Sigmoid colon (tissue), 7 donors: ENCODE measurements around the gene ZBTB24. TPM values are rescaled to one million over a fixed set of nuclear protein-coding genes. Genes with fewer than 3 reads are reported as not detected.

Source experiments
- DNase-seq: peaks from one replicate; pipeline ENCODE4 v3.0.0-alpha.2; 2019
- H3K27ac ChIP-seq, 4 donors: fragments of 200-600 bp; sonication (generic); one replicate each; pipeline ENCODE4 v1.5.1; 2016 to 2019; ENCODE audit warnings: mild to moderate bottlenecking in 1 of 4
- H3K27me3 ChIP-seq, 3 donors: fragments of 200-600 bp; sonication (generic); one replicate each; pipeline ENCODE4 v1.5.1; 2019; ENCODE audit warnings: mild to moderate bottlenecking in 1 of 3
- H3K36me3 ChIP-seq, 4 donors: fragments of 200-600 bp; sonication (generic); one replicate each; pipeline ENCODE4 v1.5.1; 2016 to 2019
- H3K4me1 ChIP-seq, 4 donors: fragments of 200-600 bp; sonication (generic); one replicate each; pipeline ENCODE4 v1.5.1; 2017 to 2019
- H3K4me3 ChIP-seq, 4 donors: fragments of 200-600 bp; sonication (generic); one replicate each; pipeline ENCODE4 v1.5.1; 2017 to 2019; ENCODE audit warnings: mild to moderate bottlenecking in 2 of 4, moderate library complexity in 1 of 4
- H3K9me3 ChIP-seq, 4 donors: fragments of 200-600 bp in 3 of 4; sonication (generic) in 3 of 4; one replicate each; pipeline versions ENCODE4 v1.5.1 to v1.6.1; 2013 to 2019
- CTCF ChIP-seq, 4 experiments: fragments of 450-650 bp in 3 of 4; fragments of 200-600 bp in 1 of 4; IDR thresholded peaks; one replicate each; pipeline ENCODE4 v1.5.1; 2016 to 2019; ENCODE audit warnings: antibody characterized with exemption in 4 of 4, mild to moderate bottlenecking in 3 of 4, moderate library complexity in 2 of 4
- EP300 ChIP-seq, 4 donors: sonication (generic); formaldehyde crosslinking; IDR thresholded peaks; one replicate each; pipeline ENCODE4 v1.6.1; 2017; ENCODE audit warnings: antibody characterized with exemption in 4 of 4
- POLR2A ChIP-seq, 2 donors: fragments of 450-650 bp; IDR thresholded peaks; one replicate each; pipeline ENCODE4 v1.6.1; 2016; ENCODE audit warnings: antibody characterized with exemption in 2 of 2, mild to moderate bottlenecking in 2 of 2, moderate library complexity in 2 of 2
- POLR2AphosphoS5 ChIP-seq, 4 donors: sonication (generic); formaldehyde crosslinking; IDR thresholded peaks; one replicate each; pipeline ENCODE4 v1.6.1; 2017; ENCODE audit warnings: antibody characterized with exemption in 4 of 4
- WGBS, 2 donors: extraction: QIAGEN DNeasy Blood & Tissue Kit; methylation state at CpG; one replicate each; pipeline ENCODE4 v1.1.7; 2013; 5-methylcytosine and 5-hydroxymethylcytosine counted together
- intact Hi-C: fragments of 100-400 bp; cut with DNase I; formaldehyde crosslinking; loops from one replicate; pipeline ENCODE4 v1.15.1; 2023
- polyA plus RNA-seq, 3 donors: library from polyadenylated mRNA; stranded (reverse); fragments of 200-250 nt; gene quantifications; one replicate each; pipeline ENCODE4 v1.2.3, GENCODE V29; 2013
- total RNA-seq, 4 donors: library from RNA; depleted of rRNA; stranded (reverse); fragments of >200 nt; gene quantifications; one replicate each; pipeline ENCODE4 v1.1.0, GENCODE V29; 2016
- donor health status: healthy with polysubstance abuse.
- donor health status: Bipolar disorder and iron deficiency.
- donor health status: healthy.

ZBTB24 gene
- total and polyA plus RNA-seq, 7 donors, result 2.1 to 8.2 (median 5.1) TPM

GRCh38 chr6:109440331-109441068 lies 42.5 kb downstream of the ZBTB24 start, which contains the start of the genes PPIL6 and SMPD2:
TSS of gene PPIL6 (minus strand) at chr6:109440628. CDS start at chr6:109440590, 38 bp downstream.
TSS of gene SMPD2 (plus strand) at chr6:109440724. CDS start at chr6:109441122, 398 bp downstream.
- TF ChIP-seq EP300 (IDR thresholded peaks at IDR 0.05) (no peak), POLR2AphosphoS5 (IDR thresholded peaks at IDR 0.05) (peak in 3 of 4 donors; percentile 12 to 59 (median 53)), CTCF (IDR thresholded peaks at IDR 0.05) (peak in 1 of 4 experiments; percentile 34)
- peak within 1 kb of the TSS; percentile 82 to 90 (median 84) for H3K27ac ChIP-seq
- 0% methylated on average over 102 of the region's 102 CpGs for whole genome bisulfite sequencing, 2 donors
- DNase-seq, result peak; percentile 95
- no peaks in the 10 kb centered on the region for H3K27me3 ChIP-seq
- H3K4me3 ChIP-seq, result peak within 1 kb of the TSS; percentile 83 to 89 (median 86)
- intact Hi-C loops, result loop anchor here (1.0 to 2.0 kb wide), 3 partner anchors 14 to 57 kb away; partner anchors contain the start of genes MICAL1 and ZBTB24
- peaks cover 0 to 19% (median 3%) of the 10 kb centered on the region in 4 donors for H3K36me3 ChIP-seq
- H3K4me1 ChIP-seq, result peaks cover 0 to 30% (median 22%) of the 10 kb centered on the region in 4 donors
- H3K9me3 ChIP-seq, result no peaks in the 10 kb centered on the region

DNA sequence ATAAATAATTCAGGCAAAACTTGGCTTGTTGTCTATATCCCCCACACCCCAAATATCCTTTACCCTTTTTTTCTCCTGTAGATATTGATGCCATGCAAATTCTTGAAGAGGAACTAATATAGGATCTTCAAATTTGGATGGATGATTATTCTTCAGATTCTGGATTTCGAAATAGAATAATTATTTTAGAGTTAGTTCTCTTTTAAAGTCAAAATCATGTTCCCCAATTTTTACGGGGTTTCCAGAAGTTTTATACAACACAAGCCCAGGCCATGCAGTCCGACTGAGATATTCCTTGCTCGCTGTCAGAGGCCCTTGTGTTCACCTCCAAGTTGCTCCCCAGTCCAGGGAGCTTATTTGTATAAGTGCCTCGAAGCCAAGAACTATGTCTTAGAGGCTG lies 47.0 kb downstream of the ZBTB24 start:
- intact Hi-C loops, result no loop called here
- Histone ChIP-seq H3K27ac (no peak overlapping the region), H3K36me3 (no peaks in the 10 kb centered on the region), H3K27me3 (no peaks in the 10 kb centered on the region), H3K4me1 (peaks cover 0 to 17% (median 9%) of the 10 kb centered on the region in 4 donors), H3K4me3 (no peak overlapping the region), H3K9me3 (no peaks in the 10 kb centered on the region)
- no peak for TF ChIP-seq EP300 (IDR thresholded peaks at IDR 0.05)
- no peak for TF ChIP-seq POLR2AphosphoS5 (IDR thresholded peaks at IDR 0.05)
- 91 to 92% methylated on average over 5 of the region's 5 CpGs for WGBS, 2 donors
- DNase-seq, result no peak

GRCh38 chr6:109434456-109434855 lies 48.6 kb downstream of the ZBTB24 start:
- no peaks in the 10 kb centered on the region for H3K9me3 ChIP-seq
- DNase-seq, result no peak
- H3K4me1 ChIP-seq, result peaks cover 0 to 10% (median 4%) of the 10 kb centered on the region in 4 donors
- H3K4me3 ChIP-seq, result no peak overlapping the region
- TF ChIP-seq POLR2A (IDR thresholded peaks at IDR 0.05) (no peak), EP300 (IDR thresholded peaks at IDR 0.05) (no peak), CTCF (IDR thresholded peaks at IDR 0.05) (no peak), POLR2AphosphoS5 (IDR thresholded peaks at IDR 0.05) (no peak)
- 66 to 74% methylated on average over 2 of the region's 2 CpGs for WGBS, 2 donors
- intact Hi-C loops, result no loop called here
- H3K36me3 ChIP-seq, result no peaks in the 10 kb centered on the region
- H3K27me3 ChIP-seq, result no peaks in the 10 kb centered on the region
- H3K27ac ChIP-seq, result no peak overlapping the region

GRCh38 chr6:109429496-109429895 lies 53.5 kb downstream of the ZBTB24 start:
- DNase-seq, result no peak
- TF ChIP-seq EP300 (IDR thresholded peaks at IDR 0.05) (no peak), POLR2AphosphoS5 (IDR thresholded peaks at IDR 0.05) (no peak), POLR2A (IDR thresholded peaks at IDR 0.05) (no peak), CTCF (IDR thresholded peaks at IDR 0.05) (no peak)
- Histone ChIP-seq H3K27me3 (no peaks in the 10 kb centered on the region), H3K4me3 (no peak overlapping the region), H3K9me3 (no peaks in the 10 kb centered on the region), H3K27ac (no peak overlapping the region), H3K36me3 (no peaks in the 10 kb centered on the region), H3K4me1 (peaks cover 0 to 12% (median 4%) of the 10 kb centered on the region in 4 donors)
- intact Hi-C loops, result no loop called here
- 93 to 97% methylated on average over 3 of the region's 3 CpGs for WGBS, 2 donors

DNA sequence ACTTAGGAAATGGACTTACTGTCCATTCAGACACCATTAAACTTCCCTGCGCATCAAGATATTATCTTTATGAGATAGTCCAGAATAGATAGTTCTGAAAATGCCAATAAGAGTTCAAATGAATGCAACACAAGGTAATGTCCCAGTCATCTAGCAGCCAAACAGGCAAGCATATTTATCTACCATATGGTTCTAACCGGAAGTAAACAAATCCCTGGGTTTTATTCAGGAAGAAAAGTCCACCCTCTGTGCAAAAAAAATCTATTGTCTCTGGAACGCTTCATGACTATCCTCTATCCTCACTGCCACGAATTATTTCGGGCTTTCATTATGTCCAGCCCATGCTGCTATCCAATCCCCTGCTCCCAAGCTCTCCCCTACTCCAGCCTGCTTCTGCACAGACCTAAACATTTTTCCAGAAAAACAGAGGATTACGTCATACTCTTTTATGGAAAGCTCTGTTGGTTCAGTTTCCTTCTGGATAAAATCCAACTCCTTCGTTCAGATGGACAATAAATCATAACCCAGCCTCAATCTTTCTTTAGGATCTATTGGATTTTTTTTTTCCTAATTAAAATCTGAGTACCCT lies 54.0 kb downstream of the ZBTB24 start:
- TF ChIP-seq CTCF (IDR thresholded peaks at IDR 0.05), result no peak
- no peak for TF ChIP-seq POLR2AphosphoS5 (IDR thresholded peaks at IDR 0.05)
- TF ChIP-seq POLR2A (IDR thresholded peaks at IDR 0.05), result no peak
- TF ChIP-seq EP300 (IDR thresholded peaks at IDR 0.05), result no peak
- Histone ChIP-seq H3K27me3 (no peaks in the 10 kb centered on the region), H3K4me1 (peaks cover 0 to 12% (median 4%) of the 10 kb centered on the region in 4 donors), H3K36me3 (no peaks in the 10 kb centered on the region), H3K27ac (no peak overlapping the region), H3K9me3 (no peaks in the 10 kb centered on the region), H3K4me3 (no peak overlapping the region)
- no peak for DNase-seq
- intact Hi-C loops, result no loop called here
- WGBS, 2 donors, result 21 to 47% methylated on average over 7 of the region's 7 CpGs
